Rectal smooth muscle tissue (tissue), 1 donor: ENCODE results near the gene APBB1IP.
"Not testable (repeated sequence)": the region's sequence is repeated elsewhere in the genome, so short reads cannot be mapped to it uniquely, and the experiment has no call there.

Experiments used
- H3K27ac ChIP-seq: one replicate; pipeline ENCODE4 v1.7.0; 2013; ENCODE audit warnings: low read depth, low read length, inconsistent platforms
- H3K27me3 ChIP-seq: one replicate; pipeline ENCODE4 v1.7.0; 2013; ENCODE audit warnings: low read length; ENCODE audit not compliant: control insufficient read depth, insufficient read depth
- H3K36me3 ChIP-seq: one replicate; pipeline ENCODE4 v1.7.0; 2013; ENCODE audit warnings: low read length; ENCODE audit not compliant: control insufficient read depth, insufficient read depth
- H3K4me1 ChIP-seq: one replicate; pipeline ENCODE4 v1.7.0; 2013; ENCODE audit warnings: low read length; ENCODE audit not compliant: control insufficient read depth, insufficient read depth
- H3K4me3 ChIP-seq: one replicate; pipeline ENCODE4 v1.7.0; 2013; ENCODE audit warnings: low read length
- H3K9ac ChIP-seq: one replicate; pipeline ENCODE4 v1.7.0; 2013; ENCODE audit warnings: low read length

Gene APBB1IP

DNA sequence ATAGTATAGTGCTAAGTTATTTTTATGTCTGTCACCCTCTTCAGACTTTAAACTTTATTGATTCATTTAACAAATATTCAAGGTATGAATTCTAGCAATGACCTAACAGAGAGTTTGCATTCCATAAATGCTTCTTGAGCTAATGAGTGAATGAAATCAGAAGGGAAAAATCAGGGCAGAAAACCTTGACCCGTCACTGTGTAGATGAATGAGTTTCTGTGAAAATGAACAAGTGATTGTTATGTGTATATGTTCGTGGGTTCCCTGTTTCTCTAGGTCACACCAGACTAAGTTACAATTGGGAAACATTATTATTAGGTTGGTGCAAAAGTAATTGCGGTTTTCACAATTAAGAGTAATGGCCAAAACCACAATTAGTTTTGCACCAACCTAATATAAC, 30.1 kb downstream of the APBB1IP start:
- no peak overlapping the region for H3K9ac ChIP-seq
- no peaks in the 10 kb centered on the region for H3K4me1 ChIP-seq
- no peaks in the 10 kb centered on the region for H3K36me3 ChIP-seq
- no peak overlapping the region for H3K27ac ChIP-seq
- no peak overlapping the region for H3K4me3 ChIP-seq
- no peaks in the 10 kb centered on the region for H3K27me3 ChIP-seq

DNA sequence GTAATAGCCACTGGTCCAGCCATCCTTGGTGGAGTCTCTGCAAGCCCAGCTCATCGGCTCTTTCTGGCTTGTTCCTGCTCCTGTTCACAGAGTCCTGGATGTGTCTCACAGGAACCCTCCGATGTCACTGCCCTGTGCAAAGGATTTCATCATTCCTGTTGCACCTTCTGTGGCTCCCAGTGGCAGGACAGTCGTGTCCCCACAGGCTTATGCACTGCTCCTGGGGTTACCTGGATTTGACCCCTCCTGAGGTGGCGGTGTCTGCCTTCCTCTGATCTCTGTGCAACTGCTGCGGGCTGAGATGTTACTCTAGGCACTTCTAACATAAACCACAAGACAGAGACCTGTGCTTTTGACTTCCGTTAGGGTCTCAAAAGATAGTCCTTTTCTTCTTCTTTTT, 30.6 kb downstream of the APBB1IP start:
- H3K27me3 ChIP-seq = no peaks in the 10 kb centered on the region
- no peak overlapping the region for H3K9ac ChIP-seq
- H3K27ac ChIP-seq = no peak overlapping the region
- H3K36me3 ChIP-seq = no peaks in the 10 kb centered on the region
- H3K4me3 ChIP-seq = no peak overlapping the region
- no peaks in the 10 kb centered on the region for H3K4me1 ChIP-seq

DNA sequence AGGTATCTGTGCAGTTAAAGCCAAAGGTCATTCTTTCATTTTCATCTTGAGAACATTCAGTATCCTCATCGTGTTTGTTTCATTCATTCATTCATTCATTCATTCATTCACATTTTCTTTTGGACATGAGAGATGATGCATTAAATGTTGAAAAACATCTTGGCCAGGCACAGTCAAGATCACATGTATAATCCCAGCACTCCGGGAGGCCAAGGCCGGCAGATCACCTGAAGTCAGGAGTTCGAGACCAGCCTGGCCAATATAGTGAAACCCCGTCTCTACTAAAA, 34.3 kb downstream of the APBB1IP start:
- no peaks in the 10 kb centered on the region for H3K27me3 ChIP-seq
- H3K27ac ChIP-seq = no peak overlapping the region
- no peaks in the 10 kb centered on the region for H3K4me1 ChIP-seq
- no peak overlapping the region for H3K9ac ChIP-seq
- H3K36me3 ChIP-seq = no peaks in the 10 kb centered on the region
- H3K4me3 ChIP-seq = no peak overlapping the region

DNA sequence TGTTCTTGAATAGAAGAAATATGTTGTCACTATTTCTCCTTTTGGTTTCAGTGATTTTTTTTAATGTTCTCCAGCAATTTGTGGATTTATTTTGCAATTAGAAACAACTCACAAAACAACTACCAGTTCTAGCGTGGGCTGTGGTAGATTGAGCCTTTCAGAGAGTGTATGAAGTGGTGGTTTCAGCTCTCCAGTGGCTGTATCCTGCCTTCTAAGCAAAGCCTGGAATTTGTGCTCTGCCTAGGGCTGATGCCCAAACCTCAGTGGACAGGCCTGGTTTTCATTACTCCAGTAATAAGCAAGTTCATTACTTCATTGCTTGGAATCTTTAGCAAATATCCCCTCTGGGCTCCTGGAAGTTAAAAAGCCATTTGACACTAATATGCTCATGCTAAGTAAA, 35.9 kb downstream of the APBB1IP start:
- Histone ChIP-seq H3K36me3 (no peaks in the 10 kb centered on the region), H3K4me3 (no peak overlapping the region), H3K9ac (no peak overlapping the region), H3K4me1 (no peaks in the 10 kb centered on the region), H3K27me3 (no peaks in the 10 kb centered on the region), H3K27ac (no peak overlapping the region)

DNA sequence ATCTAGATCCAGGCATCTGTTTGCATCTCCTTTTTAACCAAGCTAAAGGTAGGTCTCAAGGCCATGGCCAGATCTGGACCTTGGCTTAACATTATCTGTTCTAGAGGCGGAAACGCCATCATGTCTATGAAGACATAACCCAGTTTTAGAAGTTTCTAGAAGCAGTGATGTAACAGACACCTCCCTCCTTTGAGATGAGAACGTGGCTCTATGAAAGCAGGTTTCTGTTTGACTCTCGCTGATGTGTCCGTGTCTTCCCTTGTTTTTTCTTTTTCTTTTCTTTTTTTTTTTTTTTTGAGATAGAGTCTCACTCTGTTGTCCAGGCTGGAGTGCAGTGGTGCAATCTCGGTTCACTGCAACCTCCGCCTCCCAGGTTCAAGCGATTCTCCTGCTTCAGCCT, 36.7 kb downstream of the APBB1IP start:
- H3K4me3 ChIP-seq, H3K27me3 ChIP-seq, H3K4me1 ChIP-seq, H3K27ac ChIP-seq, H3K36me3 ChIP-seq, H3K9ac ChIP-seq: not testable (repeated sequence)

DNA sequence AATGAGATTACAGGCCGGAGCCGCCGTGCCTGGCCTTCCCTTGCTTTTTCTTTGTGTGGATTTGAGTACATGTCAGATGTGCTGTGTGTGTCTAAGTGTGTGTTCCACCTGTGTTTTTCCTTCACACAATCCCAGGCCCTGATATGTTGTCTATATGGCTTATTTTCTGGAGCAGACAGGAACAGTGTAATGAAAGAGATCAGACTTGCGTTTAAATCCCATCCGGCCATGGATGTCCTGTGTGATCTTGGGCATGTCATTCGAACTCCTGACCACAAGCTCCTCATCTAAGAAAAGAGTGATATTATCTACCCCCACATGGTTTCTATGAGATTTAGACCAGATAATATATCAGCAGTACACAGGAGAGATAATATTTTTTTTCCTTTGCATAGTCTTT, 37.2 kb downstream of the APBB1IP start:
- Histone ChIP-seq H3K27me3 (no peaks in the 10 kb centered on the region), H3K9ac (no peak overlapping the region), H3K4me1 (no peaks in the 10 kb centered on the region), H3K27ac (no peak overlapping the region), H3K4me3 (no peak overlapping the region), H3K36me3 (no peaks in the 10 kb centered on the region)

DNA sequence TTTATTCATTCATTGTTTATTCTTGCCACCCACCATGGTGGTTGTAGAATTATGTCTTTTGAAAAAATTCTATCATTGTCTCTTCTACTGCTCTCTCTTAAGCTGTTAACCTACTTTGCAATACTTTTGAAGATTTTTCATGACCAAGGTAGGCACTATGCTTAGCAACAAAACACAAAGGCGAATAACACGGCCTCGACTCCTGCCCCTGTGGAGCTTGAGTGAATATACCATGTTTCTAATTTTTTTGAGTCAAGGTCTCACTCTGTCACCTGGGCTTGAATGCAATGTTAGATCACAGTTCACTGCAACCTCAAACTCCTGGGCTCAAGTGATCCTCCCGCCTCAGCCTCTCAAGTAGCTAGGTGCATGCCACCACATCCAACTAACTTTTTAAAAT, 39.4 kb downstream of the APBB1IP start:
- H3K36me3 ChIP-seq = no peaks in the 10 kb centered on the region
- no peak overlapping the region for H3K9ac ChIP-seq
- H3K27me3 ChIP-seq = no peaks in the 10 kb centered on the region
- H3K4me1 ChIP-seq = no peaks in the 10 kb centered on the region
- H3K27ac ChIP-seq = no peak overlapping the region
- no peak overlapping the region for H3K4me3 ChIP-seq

DNA sequence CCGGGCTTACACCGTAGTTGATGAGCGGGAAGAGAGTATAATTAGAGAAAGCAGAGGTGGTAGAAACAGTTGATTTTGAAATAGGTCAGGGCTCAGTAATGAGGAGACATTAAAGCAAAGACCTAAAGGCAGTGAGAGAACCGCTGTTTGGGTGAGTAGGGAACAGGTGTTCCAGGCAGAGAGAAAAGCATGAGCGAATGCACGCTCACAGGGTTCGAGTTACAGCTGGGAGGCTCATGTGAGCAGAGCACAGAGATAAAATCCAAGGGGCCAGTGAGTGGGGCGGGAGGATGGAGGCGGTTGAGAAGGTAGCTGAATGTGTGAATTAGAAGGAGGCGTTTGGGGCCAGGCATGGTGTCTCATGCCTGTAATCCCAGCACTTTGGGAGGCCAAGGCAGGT, 39.9 kb downstream of the APBB1IP start:
- Histone ChIP-seq H3K36me3 (no peaks in the 10 kb centered on the region), H3K27me3 (no peaks in the 10 kb centered on the region), H3K4me1 (no peaks in the 10 kb centered on the region), H3K9ac (no peak overlapping the region), H3K27ac (no peak overlapping the region), H3K4me3 (no peak overlapping the region)

DNA sequence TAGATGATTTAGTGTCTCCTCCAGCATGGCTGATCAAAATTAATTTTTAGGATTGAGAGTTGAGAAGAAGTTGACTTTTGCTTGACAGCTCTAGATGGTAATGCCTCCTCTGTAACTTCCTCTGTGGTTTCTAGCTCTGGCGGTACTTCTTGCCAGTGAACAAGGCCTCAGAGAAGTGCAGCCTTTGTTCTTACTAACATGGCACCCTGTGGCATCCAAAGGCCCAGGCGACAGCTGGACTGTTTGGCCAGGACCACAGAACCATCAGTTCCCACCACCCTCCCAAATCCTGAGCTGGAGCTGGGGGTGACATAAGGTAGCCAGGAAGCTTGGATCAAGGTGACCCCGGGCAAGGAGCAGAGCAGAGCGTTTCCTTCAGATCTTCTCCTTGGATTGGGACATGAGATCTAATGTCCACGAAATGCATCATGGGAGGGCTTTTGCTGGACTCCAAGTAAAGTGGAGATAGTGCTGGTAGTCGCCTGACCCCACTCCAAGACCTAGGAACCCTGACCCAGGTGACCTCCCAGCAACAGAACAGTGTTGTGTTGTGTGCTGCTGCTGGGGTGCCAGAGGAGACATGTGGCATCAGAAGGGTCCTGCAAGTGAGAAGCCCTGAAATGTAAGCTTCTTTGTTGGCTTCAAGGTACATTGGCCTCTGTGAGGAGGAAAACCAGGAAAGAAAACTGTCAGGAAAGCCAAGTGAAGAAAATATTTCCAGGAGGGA, 41.8 kb downstream of the APBB1IP start:
- peak overlapping the region; percentile 30 for H3K4me3 ChIP-seq
- H3K36me3 ChIP-seq = no peaks in the 10 kb centered on the region
- H3K9ac ChIP-seq = no peak overlapping the region
- H3K4me1 ChIP-seq = no peaks in the 10 kb centered on the region
- no peaks in the 10 kb centered on the region for H3K27me3 ChIP-seq
- no peak overlapping the region for H3K27ac ChIP-seq

DNA sequence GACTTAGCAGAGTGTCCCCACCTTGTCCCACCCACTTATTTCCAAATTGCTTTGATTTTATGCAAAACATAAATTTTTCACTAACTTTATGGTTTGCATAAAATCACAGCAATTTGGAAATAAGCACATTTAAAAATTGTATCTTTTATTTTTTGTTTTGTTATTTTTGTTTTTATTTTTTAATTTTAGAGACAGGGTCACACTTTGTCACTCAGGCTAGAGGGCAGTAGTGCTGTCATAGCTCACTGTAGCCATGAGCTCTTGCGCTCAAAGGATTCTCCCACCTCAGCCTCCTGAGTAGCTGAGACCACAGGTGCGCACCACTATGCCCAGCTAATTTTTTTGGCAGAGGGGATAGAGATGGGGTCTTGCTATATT, 43.2 kb downstream of the APBB1IP start:
- Histone ChIP-seq H3K4me1 (no peaks in the 10 kb centered on the region), H3K9ac (no peak overlapping the region), H3K27me3 (no peaks in the 10 kb centered on the region), H3K36me3 (no peaks in the 10 kb centered on the region), H3K4me3 (no peak overlapping the region), H3K27ac (no peak overlapping the region)

DNA sequence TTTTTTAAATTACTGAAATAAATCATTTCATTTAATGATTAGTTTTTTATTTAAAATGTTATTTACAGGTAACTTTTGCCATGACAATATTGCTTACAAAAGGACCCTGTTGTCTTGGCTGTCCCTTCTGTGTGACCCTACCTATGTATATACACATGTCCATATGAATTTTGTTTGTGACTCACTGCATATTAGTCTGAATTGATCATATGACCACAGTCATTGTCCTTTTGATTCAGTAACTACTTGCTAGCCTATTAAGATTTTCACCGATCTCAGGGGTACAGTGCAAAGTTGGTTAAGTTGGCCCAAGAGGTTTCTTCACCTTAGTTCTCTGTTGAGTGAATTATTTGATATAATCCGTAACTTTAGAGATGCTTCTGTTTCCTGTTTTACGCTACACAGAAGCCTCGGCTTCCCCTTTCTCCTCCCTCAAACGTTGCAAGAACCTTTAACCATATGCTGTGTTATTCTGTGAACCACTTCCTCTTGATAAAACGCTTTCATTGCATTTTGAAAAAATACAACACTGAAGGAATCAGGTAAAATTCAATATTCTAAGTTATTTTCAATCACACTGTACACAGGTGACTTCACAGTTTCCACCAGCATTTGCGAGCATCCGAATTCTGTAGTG, 43.9 kb downstream of the APBB1IP start:
- H3K27ac ChIP-seq = no peak overlapping the region
- no peak overlapping the region for H3K4me3 ChIP-seq
- H3K9ac ChIP-seq = no peak overlapping the region
- H3K27me3 ChIP-seq = no peaks in the 10 kb centered on the region
- H3K4me1 ChIP-seq = no peaks in the 10 kb centered on the region
- H3K36me3 ChIP-seq = no peaks in the 10 kb centered on the region

DNA sequence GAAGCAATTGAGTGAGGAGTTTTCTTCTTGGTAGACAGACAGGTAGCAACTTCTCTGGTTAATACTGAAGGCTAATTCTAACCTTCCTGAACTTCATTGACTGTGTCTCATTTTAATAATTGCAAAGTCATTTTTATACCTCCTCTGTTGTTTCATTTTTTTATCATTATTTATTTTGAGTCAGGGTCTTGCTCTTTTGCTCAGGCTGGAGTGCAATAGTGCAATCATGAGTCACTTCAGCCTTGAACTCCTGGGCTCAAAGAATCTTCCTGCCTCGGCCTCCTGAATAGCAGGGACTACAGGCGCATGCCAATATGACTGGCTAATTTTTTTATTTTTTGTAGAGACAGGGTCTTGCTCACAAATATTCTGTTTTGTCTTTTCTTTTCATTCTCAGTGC, 45.4 kb downstream of the APBB1IP start:
- no peak overlapping the region for H3K9ac ChIP-seq
- no peaks in the 10 kb centered on the region for H3K4me1 ChIP-seq
- H3K27me3 ChIP-seq = no peaks in the 10 kb centered on the region
- H3K36me3 ChIP-seq = no peaks in the 10 kb centered on the region
- H3K27ac ChIP-seq = no peak overlapping the region
- H3K4me3 ChIP-seq = no peak overlapping the region

DNA sequence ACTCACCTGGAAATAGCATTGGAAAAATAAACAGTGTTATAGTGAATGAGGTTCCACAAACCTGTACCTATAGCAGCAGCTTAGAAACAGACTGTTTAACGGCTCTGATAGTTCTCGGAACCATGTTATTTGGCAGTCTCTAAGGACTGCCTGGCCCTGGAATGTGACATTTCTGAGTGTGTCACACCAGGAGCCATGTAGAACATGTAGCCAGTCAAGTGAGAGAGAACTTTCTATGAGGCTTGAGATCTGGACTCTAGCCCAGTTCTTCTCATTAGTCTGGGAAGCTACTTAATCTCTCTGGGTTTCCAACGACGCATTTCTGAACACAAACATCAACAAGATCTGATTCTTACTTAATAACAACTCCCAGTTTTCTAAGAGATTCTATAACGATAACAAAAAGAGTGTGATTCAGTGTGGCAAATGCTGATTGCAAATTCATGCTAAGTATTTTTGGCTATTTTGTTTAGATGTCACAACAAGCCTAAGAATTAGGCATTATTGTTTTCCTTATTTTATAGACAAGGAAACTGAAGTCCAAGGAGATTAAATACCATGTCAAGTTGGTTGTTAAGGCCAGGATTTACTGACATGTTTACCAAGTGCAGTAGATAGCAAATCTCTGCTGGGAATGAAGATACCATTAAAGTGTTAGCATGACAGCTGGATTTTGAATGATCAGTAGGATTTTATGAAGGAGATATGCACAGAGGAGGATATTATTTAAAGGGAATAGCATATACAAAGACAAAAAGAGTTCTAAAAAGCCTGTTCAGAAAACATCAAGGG, 47.2 kb downstream of the APBB1IP start:
- no peaks in the 10 kb centered on the region for H3K27me3 ChIP-seq
- no peaks in the 10 kb centered on the region for H3K4me1 ChIP-seq
- no peaks in the 10 kb centered on the region for H3K36me3 ChIP-seq
- H3K9ac ChIP-seq = no peak overlapping the region
- H3K27ac ChIP-seq = no peak overlapping the region
- no peak overlapping the region for H3K4me3 ChIP-seq
